GM12892 (cell line): Measurements from ENCODE around the gene RAET1G.

ENCODE experiments used
- DNase-seq: peaks from one replicate; pipeline ENCODE4 v3.0.0; 2011; ENCODE audit not compliant: insufficient read length
- FAIRE-seq: peaks from 2 replicates; lab custom pipeline; 2011; peaks lifted over from hg19 to GRCh38; lab: Jason Lieb, UNC
- POLR2A ChIP-seq: IDR thresholded peaks from 2 replicates; pipeline ENCODE4 v1.6.1; 2011; ENCODE audit warnings: low read depth, low read length, control low read depth
- POLR2AphosphoS5 ChIP-seq: IDR thresholded peaks from 2 replicates; pipeline ENCODE4 v1.6.1; 2011; ENCODE audit warnings: low read depth, low read length, control low read depth
- TAF1 ChIP-seq: IDR thresholded peaks from 2 replicates; pipeline ENCODE4 v1.6.1; 2011; ENCODE audit warnings: low read depth, mild to moderate bottlenecking, control low read depth, low read length, borderline replicate concordance

Gene RAET1G

GRCh38 chr6:149889326-149889725, 33.6 kb downstream of the RAET1G start:
- FAIRE-seq (no peak), DNase-seq (no peak)
- TF ChIP-seq POLR2A (no peak), POLR2AphosphoS5 (no peak), TAF1 (no peak)

GRCh38 chr6:149888659-149889058, 34.3 kb downstream of the RAET1G start:
- no peak for TF ChIP-seq POLR2A
- no peak for TF ChIP-seq TAF1
- TF ChIP-seq POLR2AphosphoS5 = no peak
- no peak for FAIRE-seq
- no peak for DNase-seq

- TF ChIP-seq POLR2AphosphoS5 = no peak
- TF ChIP-seq POLR2A = no peak
- TF ChIP-seq TAF1 = no peak
- FAIRE-seq (no peak), DNase-seq (no peak)
Measured at GRCh38 chr6:149888093-149888492, 34.8 kb downstream of the RAET1G start.

GRCh38 chr6:149887343-149887742, 35.6 kb downstream of the RAET1G start:
- no peak for FAIRE-seq
- TF ChIP-seq POLR2AphosphoS5 (no peak), POLR2A (no peak), TAF1 (no peak)
- no peak for DNase-seq

GRCh38 chr6:149885888-149886287, 37.0 kb downstream of the RAET1G start:
- TF ChIP-seq POLR2A (no peak), TAF1 (no peak), POLR2AphosphoS5 (no peak)
- DNase-seq (no peak), FAIRE-seq (no peak)

- DNase-seq (no peak), FAIRE-seq (no peak)
- TF ChIP-seq POLR2AphosphoS5 (no peak), POLR2A (no peak), TAF1 (no peak)
Measured at GRCh38 chr6:149884617-149885016, 38.3 kb downstream of the RAET1G start.

GRCh38 chr6:149884215-149884614, 38.7 kb downstream of the RAET1G start:
- TF ChIP-seq TAF1 = no peak
- TF ChIP-seq POLR2AphosphoS5 = no peak
- TF ChIP-seq POLR2A = no peak
- FAIRE-seq = no peak
- DNase-seq = no peak

GRCh38 chr6:149881860-149882259, 41.1 kb downstream of the RAET1G start:
- no peak for TF ChIP-seq POLR2A
- no peak for TF ChIP-seq POLR2AphosphoS5
- no peak for TF ChIP-seq TAF1
- DNase-seq (no peak), FAIRE-seq (no peak)

GRCh38 chr6:149881066-149881766, 41.7 kb downstream of the RAET1G start:
- FAIRE-seq = no peak
- DNase-seq = no peak

GRCh38 chr6:149877659-149878058, 45.3 kb downstream of the RAET1G start:
- no peak for FAIRE-seq
- no peak for DNase-seq
- no peak for TF ChIP-seq POLR2AphosphoS5
- TF ChIP-seq TAF1 = no peak
- TF ChIP-seq POLR2A = no peak

More at GRCh38 chr6:149881066-149881766, 41.7 kb downstream of the RAET1G start:
- no peak for TF ChIP-seq POLR2AphosphoS5
- no peak for TF ChIP-seq TAF1
- no peak for TF ChIP-seq POLR2A

GRCh38 chr6:149876241-149876933, 46.5 kb downstream of the RAET1G start:
- TF ChIP-seq TAF1 = no peak
- no peak for TF ChIP-seq POLR2A
- no peak for TF ChIP-seq POLR2AphosphoS5
- no peak for DNase-seq
- no peak for FAIRE-seq

- no peak for TF ChIP-seq TAF1
- TF ChIP-seq POLR2AphosphoS5 = no peak
- TF ChIP-seq POLR2A = no peak
- FAIRE-seq (no peak), DNase-seq (no peak)
Measured at GRCh38 chr6:149872233-149872632, 50.7 kb downstream of the RAET1G start.

- no peak for DNase-seq
- TF ChIP-seq POLR2AphosphoS5 (no peak), POLR2A (no peak), TAF1 (no peak)
- FAIRE-seq = no peak
Measured at GRCh38 chr6:149871182-149871581, 51.7 kb downstream of the RAET1G start.
